ENCODE measurements around the gene PALLD.

The PALLD gene

GRCh38 chr4:168594121-168594520 is 97.3 kb downstream of the PALLD start:
- no peaks in the 10 kb centered on the region for H3K27me3 ChIP-seq (ENCODE audit: insufficient read depth, low read length, poor library complexity)
- H3K27ac ChIP-seq (ENCODE audit: low read length) = no peak overlapping the region
- H3K4me3 ChIP-seq (ENCODE audit: low read depth in 1 of 2, low read length in 2 of 2) = no peak overlapping the region
- ATAC-seq (ENCODE audit: insufficient read depth, low read depth) (no peak), DNase-seq (no peak)
- no peaks in the 10 kb centered on the region for H4K20me1 ChIP-seq (ENCODE audit: insufficient read depth, low read length)
- H3K9me3 ChIP-seq (ENCODE audit: insufficient read depth, low read length, severe bottlenecking) = no peaks in the 10 kb centered on the region
- H2AFZ ChIP-seq (ENCODE audit: low read depth, low read length) = no peak overlapping the region
- no peak overlapping the region for H3K4me2 ChIP-seq (ENCODE audit: insufficient read depth, low read length)
- H3K79me2 ChIP-seq (ENCODE audit: insufficient read depth, low read length) = no peaks in the 10 kb centered on the region
- TF ChIP-seq EZH2 (IDR thresholded peaks at IDR 0.05; ENCODE audit: borderline replicate concordance, low read depth, low read length, severe bottlenecking) = no peak
- TF ChIP-seq CTCF (IDR thresholded peaks at IDR 0.05; ENCODE audit: borderline replicate concordance, extremely low read depth, low read length, poor library complexity, severe bottlenecking) = no peak
- H3K9ac ChIP-seq (ENCODE audit: low read depth, low read length) = no peak overlapping the region
- no peaks in the 10 kb centered on the region for H3K36me3 ChIP-seq (ENCODE audit: insufficient read depth, low read length)
- H3K4me1 ChIP-seq (ENCODE audit: insufficient read depth, low read length) = no peaks in the 10 kb centered on the region

- Histone ChIP-seq H3K4me2 (ENCODE audit: insufficient read depth, low read length) (no peak overlapping the region), H3K27ac (ENCODE audit: low read length) (no peak overlapping the region), H2AFZ (ENCODE audit: low read depth, low read length) (no peak overlapping the region), H3K36me3 (ENCODE audit: insufficient read depth, low read length) (no peaks in the 10 kb centered on the region), H3K9ac (ENCODE audit: low read depth, low read length) (no peak overlapping the region), H3K4me3 (ENCODE audit: low read depth in 1 of 2, low read length in 2 of 2) (no peak overlapping the region), H3K79me2 (ENCODE audit: insufficient read depth, low read length) (no peaks in the 10 kb centered on the region), H3K27me3 (ENCODE audit: insufficient read depth, low read length, poor library complexity) (no peaks in the 10 kb centered on the region), H4K20me1 (ENCODE audit: insufficient read depth, low read length) (no peaks in the 10 kb centered on the region), H3K9me3 (ENCODE audit: insufficient read depth, low read length, severe bottlenecking) (no peaks in the 10 kb centered on the region), H3K4me1 (ENCODE audit: insufficient read depth, low read length) (no peaks in the 10 kb centered on the region)
- DNase-seq (no peak), ATAC-seq (ENCODE audit: insufficient read depth, low read depth) (no peak)
- TF ChIP-seq EZH2 (IDR thresholded peaks at IDR 0.05; ENCODE audit: borderline replicate concordance, low read depth, low read length, severe bottlenecking) (no peak), CTCF (IDR thresholded peaks at IDR 0.05; ENCODE audit: borderline replicate concordance, extremely low read depth, low read length, poor library complexity, severe bottlenecking) (no peak)
Measured at GRCh38 chr4:168598191-168598590, 101.3 kb downstream of the PALLD start.

GRCh38 chr4:168600796-168601583 is 104.1 kb downstream of the PALLD start:
- H3K27ac ChIP-seq (ENCODE audit: low read length) = no peak overlapping the region
- H3K36me3 ChIP-seq (ENCODE audit: insufficient read depth, low read length) = no peaks in the 10 kb centered on the region
- H3K9me3 ChIP-seq (ENCODE audit: insufficient read depth, low read length, severe bottlenecking) = no peaks in the 10 kb centered on the region
- no peak overlapping the region for H3K4me2 ChIP-seq (ENCODE audit: insufficient read depth, low read length)
- no peaks in the 10 kb centered on the region for H3K4me1 ChIP-seq (ENCODE audit: insufficient read depth, low read length)
- H4K20me1 ChIP-seq (ENCODE audit: insufficient read depth, low read length) = no peaks in the 10 kb centered on the region
- H2AFZ ChIP-seq (ENCODE audit: low read depth, low read length) = no peak overlapping the region
- H3K79me2 ChIP-seq (ENCODE audit: insufficient read depth, low read length) = no peaks in the 10 kb centered on the region
- DNase-seq (no peak), ATAC-seq (ENCODE audit: insufficient read depth, low read depth) (no peak)
- no peak overlapping the region for H3K4me3 ChIP-seq (ENCODE audit: low read depth in 1 of 2, low read length in 2 of 2)
- TF ChIP-seq CTCF (IDR thresholded peaks at IDR 0.05; ENCODE audit: borderline replicate concordance, extremely low read depth, low read length, poor library complexity, severe bottlenecking) (no peak), EZH2 (IDR thresholded peaks at IDR 0.05; ENCODE audit: borderline replicate concordance, low read depth, low read length, severe bottlenecking) (no peak)
- no peak overlapping the region for H3K9ac ChIP-seq (ENCODE audit: low read depth, low read length)
- no peaks in the 10 kb centered on the region for H3K27me3 ChIP-seq (ENCODE audit: insufficient read depth, low read length, poor library complexity)
